GM19395 (cell line): ENCODE data around the gene ARHGEF4.

Source experiments
- ATAC-seq: cut with Tn5 transposase; IDR thresholded peaks from one replicate; pipeline ENCODE4 v1.9.1; 2021; ENCODE audit warnings: mild to moderate bottlenecking, moderate library complexity; ENCODE audit not compliant: unreplicated experiment

Gene ARHGEF4

GRCh38 chr2:130834931-130835765 is 1.6 kb upstream of the ARHGEF4 start:
- ATAC-seq = no peak

GRCh38 chr2:130835766-130836015 is 1.0 kb upstream of the ARHGEF4 start:
- ATAC-seq = no peak

- ATAC-seq = no peak
These were observed 579 bp downstream of the ARHGEF4 start for GRCh38 chr2:130837175-130837810.

GRCh38 chr2:130837811-130838565 is 1.3 kb downstream of the ARHGEF4 start:
- no peak for ATAC-seq

- no peak for ATAC-seq
These were observed 2.5 kb downstream of the ARHGEF4 start for GRCh38 chr2:130839011-130839780.

- ATAC-seq = no peak
These were observed 3.8 kb downstream of the ARHGEF4 start for GRCh38 chr2:130840506-130840905.

- ATAC-seq = no peak
These were observed 5.1 kb downstream of the ARHGEF4 start for GRCh38 chr2:130841741-130842365.

- ATAC-seq = no peak
These were observed 6.1 kb downstream of the ARHGEF4 start for GRCh38 chr2:130842770-130843169.

- ATAC-seq = no peak
These were observed 6.7 kb downstream of the ARHGEF4 start for GRCh38 chr2:130843321-130843985.

- ATAC-seq = no peak
These were observed 7.4 kb downstream of the ARHGEF4 start for GRCh38 chr2:130844161-130844560.

GRCh38 chr2:130845505-130846085 is 8.9 kb downstream of the ARHGEF4 start:
- no peak for ATAC-seq

GRCh38 chr2:130846233-130846632 is 9.5 kb downstream of the ARHGEF4 start:
- ATAC-seq = no peak

GRCh38 chr2:130846686-130847375 is 10.1 kb downstream of the ARHGEF4 start:
- no peak for ATAC-seq

GRCh38 chr2:130847776-130848525 is 11.2 kb downstream of the ARHGEF4 start:
- no peak for ATAC-seq

- no peak for ATAC-seq
These were observed 12.0 kb downstream of the ARHGEF4 start for GRCh38 chr2:130848526-130849210.

- ATAC-seq = no peak
These were observed 13.4 kb downstream of the ARHGEF4 start for GRCh38 chr2:130849896-130850787.
